IMR-90 (cell line): ENCODE results near the gene KCNJ6. TPM values are rescaled to one million over a fixed set of nuclear protein-coding genes. Genes with fewer than 3 reads are reported as not detected.

Experiments used
- ATAC-seq: fragments of 200-7000 bp; cut with Tn5 transposase; 2 replicates; pipeline ENCODE4 v1.9.1; 2020; ENCODE audit warnings: low read depth, mild to moderate bottlenecking, moderate library complexity
- BruUV-seq: library from RNA; stranded (reverse); fragments of 400-500 nt; replicated peaks from 2 replicates; lab custom pipeline; 2021; lab: Mats Ljungman, UMichigan
- CTCF ChIA-PET: fragments of 300-600 bp; formaldehyde crosslinking; extraction: SDS; loops from one replicate; lab custom pipeline; 2021; ENCODE audit warnings: antibody characterized with exemption; lab: Yijun Ruan, JAX
- POLR2A ChIA-PET: fragments of 300-600 bp; sonication (Branson Sonifier 250); formaldehyde crosslinking; loops from one replicate; lab custom pipeline; 2022; ENCODE audit warnings: antibody characterized with exemption; ENCODE audit not compliant: unreplicated experiment; lab: Charles Lee
- DNase-seq: peaks from one replicate; pipeline ENCODE4 v3.0.0; 2013
- H2AFZ ChIP-seq: replicated peaks from 2 replicates; pipeline ENCODE3; 2013; ENCODE audit warnings: low read length, mild to moderate bottlenecking; ENCODE audit not compliant: poor library complexity
- H2AK5ac ChIP-seq: 2 replicates; pipeline ENCODE4 v1.6.1; 2013; ENCODE audit warnings: low read depth, low read length, inconsistent platforms
- H2AK9ac ChIP-seq: replicated peaks from 2 replicates; pipeline ENCODE3; 2013; ENCODE audit warnings: mild to moderate bottlenecking, low read depth, low read length, moderate library complexity; ENCODE audit not compliant: poor library complexity
- H2BK120ac ChIP-seq: 2 replicates; pipeline ENCODE4 v1.6.1; 2013; ENCODE audit warnings: low read depth, low read length, inconsistent platforms
- H2BK15ac ChIP-seq: 3 replicates; pipeline ENCODE4 v1.6.1; 2013; ENCODE audit warnings: low read depth, low read length, inconsistent platforms
- H2BK20ac ChIP-seq: 2 replicates; pipeline ENCODE4 v1.6.1; 2013; ENCODE audit warnings: low read depth, mild to moderate bottlenecking, inconsistent platforms, low read length, moderate library complexity
- H2BK5ac ChIP-seq: 2 replicates; pipeline ENCODE4 v1.6.1; 2013; ENCODE audit warnings: mild to moderate bottlenecking, low read depth, low read length, inconsistent platforms; ENCODE audit not compliant: poor library complexity, severe bottlenecking
- H3K14ac ChIP-seq: replicated peaks from 2 replicates; pipeline ENCODE4 v1.6.1; 2013; ENCODE audit warnings: low read depth, low read length, inconsistent platforms
- H3K18ac ChIP-seq: 2 replicates; pipeline ENCODE4 v1.6.1; 2013; ENCODE audit warnings: low read depth, low read length, control low read depth
- H3K23ac ChIP-seq: 2 replicates; pipeline ENCODE4 v1.6.1; 2013; ENCODE audit warnings: low read depth, low read length, inconsistent platforms
- H3K27ac ChIP-seq: 2 replicates; pipeline ENCODE4 v1.5.1; 2013; ENCODE audit warnings: mild to moderate bottlenecking, control low read depth, low read length; ENCODE audit not compliant: insufficient read depth
- H3K27me3 ChIP-seq: 2 replicates; pipeline ENCODE4 v1.6.1; 2013; ENCODE audit warnings: low read length; ENCODE audit not compliant: control insufficient read depth, insufficient read depth
- H3K36me3 ChIP-seq: 2 replicates; pipeline ENCODE4 v1.6.1; 2013; ENCODE audit warnings: low read length, mixed read lengths; ENCODE audit not compliant: control insufficient read depth, insufficient read depth
- H3K4ac ChIP-seq: 2 replicates; pipeline ENCODE4 v1.6.1; 2013; ENCODE audit warnings: low read depth, low read length, inconsistent platforms
- H3K4me1 ChIP-seq: 2 replicates; pipeline ENCODE4 v1.6.1; 2013; ENCODE audit warnings: low read length, mixed read lengths; ENCODE audit not compliant: control insufficient read depth, insufficient read depth
- H3K4me2 ChIP-seq: 2 replicates; pipeline ENCODE4 v1.6.1; 2013; ENCODE audit warnings: low read depth, mild to moderate bottlenecking, control low read depth, low read length, moderate library complexity
- H3K4me3 ChIP-seq: 2 replicates; pipeline ENCODE4 v1.5.1; 2013; ENCODE audit warnings: low read depth, mild to moderate bottlenecking, control low read depth, low read length, moderate library complexity; ENCODE audit not compliant: insufficient read depth
- H3K56ac ChIP-seq: 2 replicates; pipeline ENCODE4 v1.6.1; 2013; ENCODE audit warnings: low read length, inconsistent platforms; ENCODE audit not compliant: insufficient read depth; ENCODE audit errors: extremely low read depth
- H3K79me1 ChIP-seq, 2 experiments: 2 replicates each; pipeline ENCODE4 v1.6.1; 2013; ENCODE audit warnings: low read length in 2 of 2, inconsistent platforms in 1 of 2, low read depth in 1 of 2
- H3K9ac ChIP-seq: 2 replicates; pipeline ENCODE4 v1.6.1; 2013; ENCODE audit warnings: low read depth, low read length, control low read depth
- H3K9me1 ChIP-seq: 2 replicates; pipeline ENCODE4 v1.6.1; 2013; ENCODE audit warnings: low read length, inconsistent platforms; ENCODE audit not compliant: insufficient read depth
- H3K9me3 ChIP-seq: 2 replicates; pipeline ENCODE4 v1.6.1; 2013; ENCODE audit warnings: low read length; ENCODE audit not compliant: control insufficient read depth, insufficient read depth
- H4K20me1 ChIP-seq: 2 replicates; pipeline ENCODE4 v1.6.1; 2013; ENCODE audit warnings: low read length, inconsistent platforms; ENCODE audit not compliant: insufficient read depth
- H4K5ac ChIP-seq: 2 replicates; pipeline ENCODE4 v1.6.1; 2013; ENCODE audit warnings: mild to moderate bottlenecking, low read depth, low read length, control low read depth
- H4K8ac ChIP-seq, 2 experiments: 2 replicates each; pipeline ENCODE4 v1.6.1; 2013; ENCODE audit warnings: low read depth in 2 of 2, low read length in 2 of 2, control low read depth in 1 of 2, inconsistent platforms in 1 of 2
- H4K91ac ChIP-seq: 2 replicates; pipeline ENCODE4 v1.6.1; 2013; ENCODE audit warnings: low read depth, low read length, inconsistent platforms; ENCODE audit not compliant: insufficient read depth
- BHLHE40 ChIP-seq: fragments of 150-350 bp; IDR thresholded peaks from 2 replicates; pipeline ENCODE4 v1.6.1; 2016; ENCODE audit warnings: mild to moderate bottlenecking, low read depth, low read length
- CHD1 ChIP-seq: IDR thresholded peaks from 2 replicates; pipeline ENCODE4 v1.6.1; 2012; ENCODE audit warnings: low read depth, low read length, improper control_type of control experiment
- CTCF ChIP-seq: conservative IDR thresholded peaks from 2 replicates; pipeline ENCODE4 v1.5.1; 2012; ENCODE audit warnings: mild to moderate bottlenecking, low read depth, low read length, improper control_type of control experiment
- ELK1 ChIP-seq: fragments of 150-350 bp; IDR thresholded peaks from 2 replicates; pipeline ENCODE4 v1.6.1; 2016; ENCODE audit warnings: low read depth, mild to moderate bottlenecking, low read length, moderate library complexity, borderline replicate concordance
- FOS ChIP-seq: fragments of 150-350 bp; IDR thresholded peaks from 2 replicates; pipeline ENCODE4 v1.6.1; 2016; ENCODE audit warnings: low read depth, low read length
- MAFK ChIP-seq: IDR thresholded peaks from 2 replicates; pipeline ENCODE4 v1.6.1; 2012; ENCODE audit warnings: low read depth, low read length, improper control_type of control experiment
- MAZ ChIP-seq: IDR thresholded peaks from 2 replicates; pipeline ENCODE4 v1.6.1; 2012; ENCODE audit warnings: low read depth, mild to moderate bottlenecking, low read length, improper control_type of control experiment, moderate library complexity, borderline replicate concordance
- MXI1 ChIP-seq: IDR thresholded peaks from 2 replicates; pipeline ENCODE4 v1.6.1; 2012; ENCODE audit warnings: low read depth, mild to moderate bottlenecking, low read length, moderate library complexity, borderline replicate concordance
- NFE2L2 ChIP-seq: fragments of 150-350 bp; IDR thresholded peaks from 2 replicates; pipeline ENCODE4 v1.6.1; 2016; ENCODE audit warnings: low read depth, mild to moderate bottlenecking, low read length
- RAD21 ChIP-seq: IDR thresholded peaks from 2 replicates; pipeline ENCODE4 v1.6.1; 2012; ENCODE audit warnings: low read length, improper control_type of control experiment
- RCOR1 ChIP-seq: IDR thresholded peaks from 2 replicates; pipeline ENCODE4 v1.6.1; 2012; ENCODE audit warnings: mild to moderate bottlenecking, low read length, improper control_type of control experiment; ENCODE audit not compliant: insufficient replicate concordance
- RFX5 ChIP-seq: IDR thresholded peaks from 2 replicates; pipeline ENCODE4 v1.8.0; 2012; ENCODE audit warnings: low read depth, mild to moderate bottlenecking, low read length, moderate library complexity
- SMC3 ChIP-seq: fragments of 150-350 bp; IDR thresholded peaks from 2 replicates; pipeline ENCODE4 v1.6.1; 2016; ENCODE audit warnings: low read depth, mild to moderate bottlenecking, antibody characterized with exemption, low read length, moderate library complexity
- USF2 ChIP-seq: fragments of 150-350 bp; IDR thresholded peaks from 2 replicates; pipeline ENCODE4 v1.6.1; 2017; ENCODE audit warnings: mild to moderate bottlenecking, antibody characterized with exemption, low read length, low read depth
- WGBS, 2 experiments: methylation state at CpG; one replicate each; pipeline versions ENCODE4 v1.1.5 to v1.1.7; 2013; ENCODE audit warnings: missing lambda C conversion rate in 2 of 2; ENCODE audit not compliant: insufficient read length in 1 of 2; ENCODE audit errors: extremely low coverage in 2 of 2; 5-methylcytosine and 5-hydroxymethylcytosine counted together
- dilution Hi-C: fragments of 300-500 bp; cut with HindIII; formaldehyde crosslinking; loops from one replicate; pipeline ENCODE4 v1.14.3; 2018; ENCODE audit warnings: low sequenced_read_pairs; ENCODE audit not compliant: unreplicated experiment
- in situ Hi-C: fragments of 300-500 bp; cut with MboI; formaldehyde crosslinking; loops from 3 replicates; pipeline ENCODE4 v1.14.3; 2019; ENCODE audit warnings: low sequenced_read_pairs, inconsistent platforms, mixed read lengths
- intact Hi-C: fragments of 100-400 bp; cut with micrococcal nuclease; formaldehyde crosslinking; loops from 2 replicates; pipeline ENCODE4 v1.10.0; 2022
- polyA plus RNA-seq, 3 experiments: library from polyadenylated mRNA; depleted of rRNA; stranded (reverse); fragments of >200 nt; gene quantifications; 2 replicates each; pipeline ENCODE4 v1.2.3, GENCODE V29; 2012; ENCODE audit warnings: low replicate concordance in 1 of 3
- total RNA-seq: library from RNA; depleted of rRNA; stranded (reverse); fragments of >200 nt; gene quantifications from 2 replicates; pipeline ENCODE4 v1.2.3, GENCODE V29; 2012

KCNJ6 gene
- total and polyA plus RNA-seq, 2 of the 4 experiments (the other 2 are of a cell fraction): under 0.01 to 0.02 TPM

- ChIA-PET CTCF (no interaction called here), POLR2A (no interaction called here)
- Histone ChIP-seq H4K5ac (no peak overlapping the region), H3K4me2 (no peak overlapping the region), H2BK5ac (no peak overlapping the region), H3K56ac (no peak overlapping the region), H3K36me3 (no peaks in the 10 kb centered on the region), H2AFZ (no peak overlapping the region), H3K4me1 (no peaks in the 10 kb centered on the region), H3K18ac (no peak overlapping the region), H3K9me1 (no peaks in the 10 kb centered on the region; the same call in 1 of the 2 replicates), H2AK5ac (no peak overlapping the region), H4K20me1 (no peaks in the 10 kb centered on the region), H3K27ac (no peak overlapping the region), H3K79me1 (no peaks in the 10 kb centered on the region), H3K9ac (no peak overlapping the region), H3K27me3 (peaks cover 50% of the 10 kb centered on the region), H2BK15ac (no peak overlapping the region), H2BK120ac (no peak overlapping the region), H4K8ac (no peak overlapping the region), H3K4me3 (no peak overlapping the region), H2AK9ac (no peak overlapping the region), H3K14ac (no peak overlapping the region), H3K23ac (no peak overlapping the region), H4K91ac (no peak overlapping the region), H2BK20ac (no peak overlapping the region), H3K9me3 (no peaks in the 10 kb centered on the region; the same call in 1 of the 2 replicates), H3K4ac (no peak overlapping the region)
- 60% methylated on average over 1 of the region's 6 CpGs; no CpG with 5 or more reads in 1 of the 2 experiments for WGBS, 2 experiments
- no peak for TF ChIP-seq BHLHE40
- no peak for TF ChIP-seq MAZ
- no peak for TF ChIP-seq MAFK
- no peak for TF ChIP-seq CTCF
- TF ChIP-seq NFE2L2: no peak
- no peak for TF ChIP-seq RAD21
- TF ChIP-seq RCOR1: no peak
- TF ChIP-seq CHD1: no peak
- no peak for TF ChIP-seq MXI1
- no peak for TF ChIP-seq FOS
- no peak for TF ChIP-seq USF2
- TF ChIP-seq RFX5: no peak
- TF ChIP-seq ELK1: no peak
- TF ChIP-seq SMC3: no peak
- dilution Hi-C loops: no loop called here
- intact Hi-C loops: no loop called here
- DNase-seq: no peak
- no TSS peak for BruUV-seq
- ATAC-seq: no peak
- in situ Hi-C loops: no loop called here
Measured at GRCh38 chr21:37888659-37889058, 27.6 kb downstream of the KCNJ6 start.
